T-helper 1 cell treated with Interleukin-12 subunit alpha and Interleukin-12 subunit beta and Interleukin-4 antibody, amounts not matched to agents 30 μg/mL and 1 μg/mL, for 36 hours (primary cell): ENCODE results near the gene ZCCHC18.
A peak's percentile ranks its signal among the peaks of the same experiment; 100 is the strongest.

ENCODE experiments used
- H3K27ac Mint-ChIP-seq: one replicate; pipeline ENCODE4 v1.8.0; 2021; ENCODE audit warnings: mild to moderate bottlenecking, mixed read lengths
- H3K27me3 Mint-ChIP-seq: one replicate; pipeline ENCODE4 v1.8.0; 2021; ENCODE audit warnings: low read depth, mixed read lengths
- H3K36me3 Mint-ChIP-seq: one replicate; pipeline ENCODE4 v1.8.0; 2021; ENCODE audit warnings: low read depth, mixed read lengths
- H3K4me1 Mint-ChIP-seq: one replicate; pipeline ENCODE4 v1.8.0; 2021; ENCODE audit warnings: low read depth, mixed read lengths
- H3K4me3 Mint-ChIP-seq: one replicate; pipeline ENCODE4 v1.8.0; 2021; ENCODE audit warnings: mild to moderate bottlenecking, moderate library complexity, mixed read lengths
- H3K9me3 Mint-ChIP-seq: one replicate; pipeline ENCODE4 v1.8.0; 2021; ENCODE audit warnings: mixed read lengths

The ZCCHC18 gene

GRCh38 chrX:104156630-104157529, 44.6 kb downstream of the ZCCHC18 start, which contains the start of gene SLC25A53:
Gene SLC25A53 (minus strand): TSS chrX:104157009. CDS start chrX:104105257, 51,752 bp downstream.
- Mint-ChIP-seq H3K4me3 (peak within 1 kb of the TSS; percentile 99), H3K27ac (peak within 1 kb of the TSS; percentile 100)

More at GRCh38 chrX:104156630-104157529, 44.6 kb downstream of the ZCCHC18 start, which contains the start of gene SLC25A53:
- Mint-ChIP-seq H3K36me3 (peaks cover 5% of the 10 kb centered on the region), H3K9me3 (no peaks in the 10 kb centered on the region), H3K27me3 (no peaks in the 10 kb centered on the region), H3K4me1 (peaks cover 8% of the 10 kb centered on the region)
